HepG2 (cell line): ENCODE data around the gene SDK1. TPM values are rescaled to one million over a fixed set of nuclear protein-coding genes. Genes with fewer than 3 reads are reported as not detected.

ENCODE experiments used
- ATAC-seq: fragments of 200-7000 bp; cut with Tn5 transposase; 3 replicates; pipeline ENCODE4 v1.9.1; 2020; ENCODE audit warnings: mild to moderate bottlenecking, moderate library complexity
- BruUV-seq: library from RNA; stranded (reverse); fragments of 400-500 nt; replicated peaks from 2 replicates; lab custom pipeline; 2021; lab: Mats Ljungman, UMichigan
- CTCF ChIA-PET: fragments of 300-600 bp; formaldehyde crosslinking; extraction: SDS; loops from one replicate; lab custom pipeline; 2021; ENCODE audit warnings: low total read pairs, inconsistent platforms, low intra/inter-chr PET ratio; lab: Yijun Ruan, JAX
- POLR2A ChIA-PET: fragments of 350-600 bp; sonication (Branson Sonifier 250); formaldehyde crosslinking; loops from one replicate; lab custom pipeline; 2020; ENCODE audit warnings: antibody characterized with exemption, inconsistent platforms; lab: Yijun Ruan, JAX
- DNase-seq: peaks from one replicate; pipeline ENCODE4 v3.0.0-alpha.2; 2015; ENCODE audit warnings: low spot score
- FAIRE-seq: peaks from 3 replicates; lab custom pipeline; 2011; peaks lifted over from hg19 to GRCh38; lab: Jason Lieb, UNC
- H2AFZ ChIP-seq: one replicate; pipeline ENCODE4 v1.6.1; 2011; ENCODE audit warnings: low read length, inconsistent platforms
- H3K27ac ChIP-seq: fragments of 300-600 bp; 3 replicates; pipeline ENCODE4 v1.8.0; 2011; ENCODE audit warnings: mixed run types, mild to moderate bottlenecking, mixed read lengths, low read length, inconsistent platforms; ENCODE audit not compliant: insufficient read depth; ENCODE audit errors: extremely low read length
- H3K27me3 ChIP-seq, 2 experiments: fragments of 200-600 bp in 1 of 2; 2 replicates in 1 of 2; 3 replicates in 1 of 2; pipeline versions ENCODE4 v1.6.0 to v1.8.0; 2011; ENCODE audit warnings: low read length in 2 of 2, mild to moderate bottlenecking in 2 of 2, moderate library complexity in 2 of 2, inconsistent platforms in 1 of 2; ENCODE audit not compliant: insufficient read depth in 2 of 2, control insufficient read depth in 1 of 2
- H3K36me3 ChIP-seq, 2 experiments: fragments of 200-600 bp in 1 of 2; replicated peaks in 1 of 2; 2 replicates in 1 of 2; 3 replicates in 1 of 2; pipeline versions ENCODE4 v1.5.1 to v1.8.0; 2011; ENCODE audit warnings: low read length in 2 of 2, inconsistent platforms in 1 of 2; ENCODE audit not compliant: insufficient read depth in 2 of 2, control insufficient read depth in 1 of 2
- H3K4me1 ChIP-seq: 2 replicates; pipeline ENCODE4 v1.5.1; 2012; ENCODE audit warnings: low read length, inconsistent platforms; ENCODE audit not compliant: insufficient read depth
- H3K4me2 ChIP-seq: 2 replicates; pipeline ENCODE4 v1.6.0; 2011; ENCODE audit warnings: low read depth, low read length, inconsistent platforms
- H3K4me3 ChIP-seq, 3 experiments: fragments of 200-600 bp in 1 of 3; sonication (generic), shearing (Covaris generic) in 1 of 3; replicated peaks in 1 of 3; 2 replicates each; pipeline ENCODE4 v1.5.1; 2011 to 2016; ENCODE audit warnings: low read length in 3 of 3, inconsistent platforms in 2 of 3, low read depth in 2 of 3, mild to moderate bottlenecking in 2 of 3, control low read depth in 1 of 3, mixed read lengths in 1 of 3; ENCODE audit not compliant: insufficient read depth in 1 of 3
- H3K79me2 ChIP-seq: one replicate; pipeline ENCODE4 v1.6.1; 2011; ENCODE audit warnings: low read length, inconsistent platforms; ENCODE audit not compliant: insufficient read depth
- H3K9ac ChIP-seq: 2 replicates; pipeline ENCODE4 v1.6.0; 2011; ENCODE audit warnings: mild to moderate bottlenecking, low read depth, low read length, inconsistent platforms; ENCODE audit not compliant: insufficient read depth
- H3K9me3 ChIP-seq: 2 replicates; pipeline ENCODE4 v1.5.1; 2012; ENCODE audit warnings: mild to moderate bottlenecking, low read length
- H4K20me1 ChIP-seq: 2 replicates; pipeline ENCODE4 v1.6.0; 2011; ENCODE audit warnings: inconsistent platforms, mild to moderate bottlenecking, low read length, moderate library complexity; ENCODE audit not compliant: insufficient read depth
- GZF1 ChIP-seq: sonication (generic); formaldehyde crosslinking; IDR thresholded peaks from 2 replicates; pipeline ENCODE4 v1.5.1; 2020; ENCODE audit warnings: mild to moderate bottlenecking, missing genetic modification reagents
- ZNF563 ChIP-seq: sonication (generic); formaldehyde crosslinking; IDR thresholded peaks from 2 replicates; pipeline ENCODE4 v1.8.0; 2022; ENCODE audit warnings: mild to moderate bottlenecking, moderate library complexity, missing genetic modification reagents
- WGBS: methylation state at CpG from one replicate; pipeline ENCODE4 v1.1.6; 2017; ENCODE audit warnings: low lambda C conversion rate; 5-methylcytosine and 5-hydroxymethylcytosine counted together
- in situ Hi-C: cut with HindIII; loops from 2 replicates; pipeline ENCODE4 v1.10.0; 2017; ENCODE audit warnings: low pct_unique_long_range_greater_than_20kb; ENCODE audit not compliant: extremely low pct_ligation_motif_present
- intact Hi-C: fragments of 100-400 bp; cut with micrococcal nuclease; formaldehyde crosslinking; loops from one replicate; pipeline ENCODE4 v1.10.0; 2022; ENCODE audit not compliant: unreplicated experiment
- polyA plus RNA-seq, 8 experiments: library from polyadenylated mRNA; depleted of rRNA in 3 of 8; stranded (reverse) in 7 of 8; unstranded in 1 of 8; fragments of >200 nt; fragmentation: Illumina TruSeq in 4 of 8; extraction: Trizol in 4 of 8; gene quantifications; 2 replicates each; pipeline versions ENCODE4 v1.2.1 to v1.2.3, GENCODE V29; 2011 to 2016; ENCODE audit warnings: low read depth in 4 of 8, missing spikeins in 1 of 8, mixed read lengths in 1 of 8; ENCODE audit not compliant: insufficient read depth in 1 of 8
- total RNA-seq, 5 experiments: library from RNA; depleted of rRNA; stranded (reverse); fragments of >200 nt; fragmentation: Illumina TruSeq; extraction: Trizol; gene quantifications; 2 replicates each; pipeline ENCODE4 v1.2.3, GENCODE V29; 2016; ENCODE audit warnings: low read depth in 1 of 5
- TF ChIP-seq, protein P1 (sequence below): sonication (generic); formaldehyde crosslinking; IDR thresholded peaks from 2 replicates; pipeline ENCODE4 v1.5.1; 2020; ENCODE audit warnings: mild to moderate bottlenecking, missing genetic modification reagents, borderline replicate concordance
- TF ChIP-seq, protein P2 (sequence below): sonication (generic); formaldehyde crosslinking; IDR thresholded peaks from 2 replicates; pipeline ENCODE4 v1.5.0; 2020; ENCODE audit warnings: mild to moderate bottlenecking, low read depth, missing genetic modification reagents, borderline replicate concordance

SDK1 gene
- total and polyA plus RNA-seq, 2 of the 13 experiments (the other 11 are each of a cell fraction or from before 2014, with no cell fraction given), result 0.35 to 2.4 TPM

DNA sequence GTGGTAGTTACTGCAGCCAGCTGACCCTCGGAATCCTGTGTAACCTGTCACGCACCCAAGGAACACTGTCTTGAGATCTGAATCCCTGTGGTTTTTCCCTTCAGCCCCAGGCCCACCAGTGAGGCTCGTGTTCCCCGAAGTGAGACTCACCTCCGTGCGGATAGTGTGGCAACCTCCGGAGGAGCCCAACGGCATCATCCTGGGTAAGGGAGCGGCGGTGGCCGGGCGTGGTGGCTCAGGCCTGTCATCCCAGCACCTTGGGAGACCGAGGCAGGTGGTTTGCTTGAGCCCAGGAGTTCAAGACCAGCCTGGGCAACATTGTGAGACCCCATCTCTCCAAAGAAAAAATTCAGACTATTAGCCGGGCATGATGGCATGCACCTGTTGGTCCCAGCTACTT is 831.2 kb downstream of the SDK1 start (continued):
- TF ChIP-seq, protein P1, sequence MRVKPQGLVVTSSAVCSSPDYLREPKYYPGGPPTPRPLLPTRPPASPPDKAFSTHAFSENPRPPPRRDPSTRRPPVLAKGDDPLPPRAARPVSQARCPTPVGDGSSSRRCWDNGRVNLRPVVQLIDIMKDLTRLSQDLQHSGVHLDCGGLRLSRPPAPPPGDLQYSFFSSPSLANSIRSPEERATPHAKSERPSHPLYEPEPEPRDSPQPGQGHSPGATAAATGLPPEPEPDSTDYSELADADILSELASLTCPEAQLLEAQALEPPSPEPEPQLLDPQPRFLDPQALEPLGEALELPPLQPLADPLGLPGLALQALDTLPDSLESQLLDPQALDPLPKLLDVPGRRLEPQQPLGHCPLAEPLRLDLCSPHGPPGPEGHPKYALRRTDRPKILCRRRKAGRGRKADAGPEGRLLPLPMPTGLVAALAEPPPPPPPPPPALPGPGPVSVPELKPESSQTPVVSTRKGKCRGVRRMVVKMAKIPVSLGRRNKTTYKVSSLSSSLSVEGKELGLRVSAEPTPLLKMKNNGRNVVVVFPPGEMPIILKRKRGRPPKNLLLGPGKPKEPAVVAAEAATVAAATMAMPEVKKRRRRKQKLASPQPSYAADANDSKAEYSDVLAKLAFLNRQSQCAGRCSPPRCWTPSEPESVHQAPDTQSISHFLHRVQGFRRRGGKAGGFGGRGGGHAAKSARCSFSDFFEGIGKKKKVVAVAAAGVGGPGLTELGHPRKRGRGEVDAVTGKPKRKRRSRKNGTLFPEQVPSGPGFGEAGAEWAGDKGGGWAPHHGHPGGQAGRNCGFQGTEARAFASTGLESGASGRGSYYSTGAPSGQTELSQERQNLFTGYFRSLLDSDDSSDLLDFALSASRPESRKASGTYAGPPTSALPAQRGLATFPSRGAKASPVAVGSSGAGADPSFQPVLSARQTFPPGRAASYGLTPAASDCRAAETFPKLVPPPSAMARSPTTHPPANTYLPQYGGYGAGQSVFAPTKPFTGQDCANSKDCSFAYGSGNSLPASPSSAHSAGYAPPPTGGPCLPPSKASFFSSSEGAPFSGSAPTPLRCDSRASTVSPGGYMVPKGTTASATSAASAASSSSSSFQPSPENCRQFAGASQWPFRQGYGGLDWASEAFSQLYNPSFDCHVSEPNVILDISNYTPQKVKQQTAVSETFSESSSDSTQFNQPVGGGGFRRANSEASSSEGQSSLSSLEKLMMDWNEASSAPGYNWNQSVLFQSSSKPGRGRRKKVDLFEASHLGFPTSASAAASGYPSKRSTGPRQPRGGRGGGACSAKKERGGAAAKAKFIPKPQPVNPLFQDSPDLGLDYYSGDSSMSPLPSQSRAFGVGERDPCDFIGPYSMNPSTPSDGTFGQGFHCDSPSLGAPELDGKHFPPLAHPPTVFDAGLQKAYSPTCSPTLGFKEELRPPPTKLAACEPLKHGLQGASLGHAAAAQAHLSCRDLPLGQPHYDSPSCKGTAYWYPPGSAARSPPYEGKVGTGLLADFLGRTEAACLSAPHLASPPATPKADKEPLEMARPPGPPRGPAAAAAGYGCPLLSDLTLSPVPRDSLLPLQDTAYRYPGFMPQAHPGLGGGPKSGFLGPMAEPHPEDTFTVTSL (CRISPR knock-in tag), result no peak
- TF ChIP-seq, protein P2, sequence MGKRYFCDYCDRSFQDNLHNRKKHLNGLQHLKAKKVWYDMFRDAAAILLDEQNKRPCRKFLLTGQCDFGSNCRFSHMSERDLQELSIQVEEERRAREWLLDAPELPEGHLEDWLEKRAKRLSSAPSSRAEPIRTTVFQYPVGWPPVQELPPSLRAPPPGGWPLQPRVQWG (CRISPR knock-in tag), result no peak

DNA sequence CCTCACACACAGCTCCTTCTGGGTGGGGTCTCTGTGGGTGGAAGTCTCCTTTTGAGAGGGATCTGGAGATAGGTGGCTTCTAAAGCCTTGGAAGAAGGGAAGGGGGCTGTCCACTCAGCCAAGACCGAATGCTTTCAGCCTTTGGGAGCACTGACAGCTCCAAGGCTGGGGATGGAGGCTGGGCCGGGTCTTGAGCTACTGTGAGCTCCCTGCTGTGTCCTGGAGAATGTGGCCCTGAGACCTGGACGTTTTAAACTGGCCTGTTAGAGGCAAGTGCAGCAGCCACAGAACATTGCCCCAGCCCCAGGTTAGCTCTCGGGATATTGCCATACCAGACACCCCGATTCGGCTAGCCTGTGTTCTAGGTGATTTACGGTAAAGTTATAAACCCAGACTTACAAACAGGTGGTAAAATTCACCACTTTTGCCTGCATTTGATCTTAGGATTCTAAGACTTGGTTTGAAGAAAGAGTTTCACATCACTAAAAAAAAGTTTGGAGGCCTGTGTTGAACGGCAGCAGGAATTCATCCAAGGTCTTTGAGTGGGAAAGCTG is 832.5 kb downstream of the SDK1 start:
- ATAC-seq, result no peak
- no TSS peak for BruUV-seq
- intact Hi-C loops (loop anchor here (5.0 kb wide), 1 partner anchor 376 kb away; no protein-coding TSS in a partner anchor), in situ Hi-C loops (no loop called here)
- H3K27me3 ChIP-seq, result no peaks in the 10 kb centered on the region
- no peaks in the 10 kb centered on the region for H3K9me3 ChIP-seq
- H3K79me2 ChIP-seq, result no peaks in the 10 kb centered on the region
- WGBS, result 72% methylated on average over 7 of the region's 8 CpGs
- H3K4me3 ChIP-seq, result no peak overlapping the region
- no peak for FAIRE-seq
- TF ChIP-seq ZNF563 (CRISPR knock-in tag) (no peak), GZF1 (CRISPR knock-in tag) (peak; percentile 97)
- H3K9ac ChIP-seq, result no peak overlapping the region
- ChIA-PET CTCF (no interaction called here), POLR2A (no interaction called here)
- peak overlapping the region; percentile 44 for H3K4me2 ChIP-seq
- H2AFZ ChIP-seq, result no peak overlapping the region
- H3K36me3 ChIP-seq, result no peaks in the 10 kb centered on the region
- H3K4me1 ChIP-seq, result peaks cover 28% of the 10 kb centered on the region
- no peak for DNase-seq
- peak overlapping the region; percentile 39 for H3K27ac ChIP-seq
- no peaks in the 10 kb centered on the region for H4K20me1 ChIP-seq
